Umbilical cord (tissue), 2 donors: Measurements from ENCODE around the gene RAB31. TPM values are rescaled to one million over a fixed set of nuclear protein-coding genes. Genes with fewer than 3 reads are reported as not detected.

ENCODE experiments used
- DNase-seq: peaks from one replicate; pipeline ENCODE4 v3.0.0-alpha.2; 2015; ENCODE audit warnings: low spot score
- total RNA-seq: library from RNA; depleted of rRNA; stranded (reverse); fragments of >200 nt; gene quantifications from one replicate; pipeline ENCODE4 v1.2.3, GENCODE V29; 2014; ENCODE audit warnings: low replicate concordance; ENCODE audit not compliant: insufficient read depth

The RAB31 gene
- total RNA-seq, 1 donor from 2014 or later, result 41.7 TPM

GRCh38 chr18:9712130-9712577, 4.1 kb downstream of the RAB31 start:
- DNase-seq, result no peak

- DNase-seq, result no peak
These were observed 4.5 kb downstream of the RAB31 start for GRCh38 chr18:9712611-9713010.

- no peak for DNase-seq
These were observed 6.4 kb downstream of the RAB31 start for GRCh38 chr18:9714266-9715087.

GRCh38 chr18:9715088-9715343, 6.9 kb downstream of the RAB31 start:
- DNase-seq, result no peak

- DNase-seq, result no peak
These were observed 8.1 kb downstream of the RAB31 start for GRCh38 chr18:9715978-9716774.

GRCh38 chr18:9716780-9717563, 8.9 kb downstream of the RAB31 start:
- DNase-seq, result no peak

GRCh38 chr18:9719421-9719981, 11.4 kb downstream of the RAB31 start:
- peak; percentile 44 for DNase-seq

- no peak for DNase-seq
These were observed 12.2 kb downstream of the RAB31 start for GRCh38 chr18:9720327-9720726.

GRCh38 chr18:9721893-9722550, 13.9 kb downstream of the RAB31 start:
- DNase-seq, result no peak

- no peak for DNase-seq
These were observed 14.6 kb downstream of the RAB31 start for GRCh38 chr18:9722691-9723090.

GRCh38 chr18:9724797-9725585, 16.9 kb downstream of the RAB31 start:
- DNase-seq, result no peak

GRCh38 chr18:9726175-9726574, 18.1 kb downstream of the RAB31 start:
- no peak for DNase-seq

- DNase-seq, result no peak
These were observed 18.8 kb downstream of the RAB31 start for GRCh38 chr18:9726936-9727335.

GRCh38 chr18:9730786-9731185, 22.7 kb downstream of the RAB31 start:
- DNase-seq, result no peak

GRCh38 chr18:9731380-9731779, 23.3 kb downstream of the RAB31 start:
- DNase-seq, result no peak

- DNase-seq, result no peak
These were observed 23.9 kb downstream of the RAB31 start for GRCh38 chr18:9732031-9732430.

GRCh38 chr18:9734189-9734588, 26.1 kb downstream of the RAB31 start:
- no peak for DNase-seq

GRCh38 chr18:9735238-9735637, 27.1 kb downstream of the RAB31 start:
- DNase-seq, result no peak

- DNase-seq, result no peak
These were observed 27.8 kb downstream of the RAB31 start for GRCh38 chr18:9735879-9736278.

GRCh38 chr18:9736286-9736835, 28.3 kb downstream of the RAB31 start:
- no peak for DNase-seq
